Measurements from ENCODE around the gene MAPK9.

The MAPK9 gene

GRCh38 chr5:180194410-180195345 lies 97.2 kb downstream of the MAPK9 start:
- no peaks in the 10 kb centered on the region for H3K9me3 ChIP-seq (ENCODE audit: low read length)
- no peaks in the 10 kb centered on the region for H3K27me3 ChIP-seq (ENCODE audit: control insufficient read depth in 1 of 2, insufficient read depth in 2 of 2, low read length in 2 of 2)
- no peak overlapping the region for H3K27ac ChIP-seq (ENCODE audit: low read depth, low read length)
- H3K4me3 ChIP-seq (ENCODE audit: low read depth in 1 of 2, low read length in 2 of 2), result no peak overlapping the region
- H3K9ac ChIP-seq (ENCODE audit: low read length), result no peak overlapping the region
- no peaks in the 10 kb centered on the region for H3K36me3 ChIP-seq (ENCODE audit: insufficient read depth, low read length)
- H3K4me1 ChIP-seq (ENCODE audit: insufficient read depth, low read length), result no peaks in the 10 kb centered on the region

- Histone ChIP-seq H3K4me3 (ENCODE audit: low read depth in 1 of 2, low read length in 2 of 2) (no peak overlapping the region), H3K27me3 (ENCODE audit: control insufficient read depth in 1 of 2, insufficient read depth in 2 of 2, low read length in 2 of 2) (no peaks in the 10 kb centered on the region), H3K9ac (ENCODE audit: low read length) (no peak overlapping the region)
Measured at GRCh38 chr5:180193749-180194375, 98.0 kb downstream of the MAPK9 start.

GRCh38 chr5:180191716-180192115 lies 100.2 kb downstream of the MAPK9 start:
- Histone ChIP-seq H3K4me1 (ENCODE audit: insufficient read depth, low read length) (no peaks in the 10 kb centered on the region), H3K9me3 (ENCODE audit: low read length) (no peaks in the 10 kb centered on the region), H3K27ac (ENCODE audit: low read depth, low read length) (no peak overlapping the region), H3K9ac (ENCODE audit: low read length) (no peak overlapping the region), H3K36me3 (ENCODE audit: insufficient read depth, low read length) (no peaks in the 10 kb centered on the region), H3K27me3 (ENCODE audit: control insufficient read depth in 1 of 2, insufficient read depth in 2 of 2, low read length in 2 of 2) (no peaks in the 10 kb centered on the region), H3K4me3 (ENCODE audit: low read depth in 1 of 2, low read length in 2 of 2) (no peak overlapping the region)

More at GRCh38 chr5:180193749-180194375, 98.0 kb downstream of the MAPK9 start:
- Histone ChIP-seq H3K36me3 (ENCODE audit: insufficient read depth, low read length) (no peaks in the 10 kb centered on the region), H3K27ac (ENCODE audit: low read depth, low read length) (no peak overlapping the region), H3K4me1 (ENCODE audit: insufficient read depth, low read length) (no peaks in the 10 kb centered on the region), H3K9me3 (ENCODE audit: low read length) (no peaks in the 10 kb centered on the region)

GRCh38 chr5:180187767-180188166 lies 104.1 kb downstream of the MAPK9 start:
- Histone ChIP-seq H3K36me3 (ENCODE audit: insufficient read depth, low read length) (no peaks in the 10 kb centered on the region), H3K9me3 (ENCODE audit: low read length) (no peaks in the 10 kb centered on the region), H3K27me3 (ENCODE audit: control insufficient read depth in 1 of 2, insufficient read depth in 2 of 2, low read length in 2 of 2) (no peaks in the 10 kb centered on the region), H3K9ac (ENCODE audit: low read length) (no peak overlapping the region), H3K27ac (ENCODE audit: low read depth, low read length) (no peak overlapping the region), H3K4me3 (ENCODE audit: low read depth in 1 of 2, low read length in 2 of 2) (no peak overlapping the region), H3K4me1 (ENCODE audit: insufficient read depth, low read length) (no peaks in the 10 kb centered on the region)
